GM21576 (cell line): ENCODE data around the gene CTBS.
"Not testable (repeated sequence)": the region's sequence is repeated elsewhere in the genome, so short reads cannot be mapped to it uniquely, and the experiment has no call there.

ENCODE experiments used
- ATAC-seq: cut with Tn5 transposase; IDR thresholded peaks from one replicate; pipeline ENCODE4 v1.9.1; 2021; ENCODE audit warnings: mild to moderate bottlenecking, moderate library complexity; ENCODE audit not compliant: unreplicated experiment

The CTBS gene

GRCh38 chr1:84585803-84586202, 11.6 kb upstream of the CTBS start:
- no peak for ATAC-seq

- peak; percentile 42 for ATAC-seq
Measured at GRCh38 chr1:84584126-84584525, 9.9 kb upstream of the CTBS start.

- peak; percentile 21 for ATAC-seq
Measured at GRCh38 chr1:84583648-84584047, 9.4 kb upstream of the CTBS start.

GRCh38 chr1:84582802-84583587, 8.8 kb upstream of the CTBS start:
- no peak for ATAC-seq

- ATAC-seq = no peak
Measured at GRCh38 chr1:84581648-84582047, 7.4 kb upstream of the CTBS start.

- no peak for ATAC-seq
Measured at GRCh38 chr1:84574936-84575335, 696 bp upstream of the CTBS start.

GRCh38 chr1:84573481-84573966, 716 bp downstream of the CTBS start:
- ATAC-seq = no peak

- ATAC-seq = no peak
Measured at GRCh38 chr1:84571150-84571535, 3.1 kb downstream of the CTBS start.

- ATAC-seq = no peak
Measured at GRCh38 chr1:84570436-84571149, 3.6 kb downstream of the CTBS start.

GRCh38 chr1:84569216-84569615, 5.0 kb downstream of the CTBS start:
- no peak for ATAC-seq

GRCh38 chr1:84550826-84551225, 23.4 kb downstream of the CTBS start:
- ATAC-seq = no peak

GRCh38 chr1:84541679-84542078, 32.6 kb downstream of the CTBS start:
- ATAC-seq = no peak

GRCh38 chr1:84540759-84541158, 33.5 kb downstream of the CTBS start:
- no peak for ATAC-seq

GRCh38 chr1:84539972-84540371, 34.3 kb downstream of the CTBS start:
- no peak for ATAC-seq

GRCh38 chr1:84538599-84538998, 35.6 kb downstream of the CTBS start:
- no peak for ATAC-seq

GRCh38 chr1:84525779-84526178, 48.5 kb downstream of the CTBS start:
- ATAC-seq = no peak

GRCh38 chr1:84524590-84524989, 49.6 kb downstream of the CTBS start:
- ATAC-seq = no peak

- ATAC-seq = no peak
Measured at GRCh38 chr1:84510668-84511067, 63.6 kb downstream of the CTBS start.

- ATAC-seq = no peak
Measured at GRCh38 chr1:84510165-84510564, 64.1 kb downstream of the CTBS start.

- no peak for ATAC-seq
Measured at GRCh38 chr1:84509029-84509428, 65.2 kb downstream of the CTBS start.

GRCh38 chr1:84508510-84508909, 65.7 kb downstream of the CTBS start:
- ATAC-seq = no peak

GRCh38 chr1:84507887-84508286, 66.4 kb downstream of the CTBS start:
- not testable (repeated sequence) for ATAC-seq
